H1 (cell line): ENCODE data around the gene TMA7. TPM values are rescaled to one million over a fixed set of nuclear protein-coding genes. Genes with fewer than 3 reads are reported as not detected.
A peak's percentile ranks its signal among the peaks of the same experiment; 100 is the strongest.

Experiments
- CTCF ChIA-PET: fragments of 300-600 bp; sonication (Branson Sonifier 250); formaldehyde crosslinking; loops from one replicate; lab custom pipeline; 2021; ENCODE audit not compliant: partially characterized antibody; lab: Charles Lee
- POLR2A ChIA-PET: fragments of 300-600 bp; sonication (Branson Sonifier 250); formaldehyde crosslinking; loops from one replicate; lab custom pipeline; 2021; ENCODE audit warnings: inconsistent platforms; ENCODE audit not compliant: partially characterized antibody; lab: Charles Lee
- DNase-seq, 2 experiments: peaks; one replicate each; pipeline versions ENCODE4 v3.0.0 to v3.0.0-alpha.2; 2010 to 2022; ENCODE audit warnings: low spot score in 2 of 2, low read depth in 1 of 2, mixed read lengths in 1 of 2
- FAIRE-seq: peaks from 2 replicates; lab custom pipeline; 2011; peaks lifted over from hg19 to GRCh38; lab: Jason Lieb, UNC
- H2AFZ ChIP-seq: 2 replicates; pipeline ENCODE4 v1.8.1; 2012; ENCODE audit warnings: low read length, inconsistent platforms
- H2AK5ac ChIP-seq: 2 replicates; pipeline ENCODE4 v1.6.1; 2013; ENCODE audit warnings: low read depth, low read length
- H2BK120ac ChIP-seq: replicated peaks from 2 replicates; pipeline ENCODE3; 2013; ENCODE audit warnings: low read depth, low read length, inconsistent platforms
- H2BK12ac ChIP-seq: 2 replicates; pipeline ENCODE4 v1.6.1; 2013; ENCODE audit warnings: low read depth, low read length
- H2BK15ac ChIP-seq: 2 replicates; pipeline ENCODE4 v1.6.1; 2013; ENCODE audit warnings: low read length
- H2BK20ac ChIP-seq: 2 replicates; pipeline ENCODE4 v1.6.1; 2013; ENCODE audit warnings: low read length
- H2BK5ac ChIP-seq: 2 replicates; pipeline ENCODE4 v1.6.1; 2013; ENCODE audit warnings: low read depth, low read length
- H3K14ac ChIP-seq: 2 replicates; pipeline ENCODE4 v1.6.1; 2013; ENCODE audit warnings: inconsistent platforms; ENCODE audit not compliant: insufficient read length
- H3K18ac ChIP-seq: 2 replicates; pipeline ENCODE4 v1.6.1; 2013; ENCODE audit warnings: low read length; ENCODE audit errors: extremely low read depth
- H3K23ac ChIP-seq: 2 replicates; pipeline ENCODE4 v1.6.1; 2013; ENCODE audit warnings: inconsistent platforms; ENCODE audit not compliant: insufficient read length
- H3K23me2 ChIP-seq: 2 replicates; pipeline ENCODE4 v1.6.1; 2013; ENCODE audit warnings: low read depth, low read length
- H3K27ac ChIP-seq: 2 replicates; pipeline ENCODE4 v1.6.1; 2011; ENCODE audit warnings: low read depth, low read length, inconsistent platforms
- H3K27me3 ChIP-seq, 4 experiments: replicated peaks in 1 of 4; 1 replicate in 1 of 4; 2 replicates in 3 of 4; pipeline versions ENCODE4 v1.6.1 to v1.8.1; 2011 to 2013; ENCODE audit warnings: low read length in 3 of 4, mild to moderate bottlenecking in 3 of 4, inconsistent platforms in 2 of 4, mixed read lengths in 2 of 4, moderate library complexity in 1 of 4; ENCODE audit not compliant: control insufficient read depth in 3 of 4, insufficient read depth in 3 of 4; ENCODE audit errors: extremely low read depth in 1 of 4
- H3K36me3 ChIP-seq, 4 experiments: 2 replicates each; pipeline versions ENCODE4 v1.6.1 to v1.8.1; 2011 to 2013; ENCODE audit warnings: mild to moderate bottlenecking in 4 of 4, low read length in 3 of 4, moderate library complexity in 2 of 4, control low read depth in 1 of 4, inconsistent platforms in 1 of 4; ENCODE audit not compliant: insufficient read depth in 4 of 4, control insufficient read depth in 2 of 4
- H3K4ac ChIP-seq: replicated peaks from 2 replicates; pipeline ENCODE3; 2013; ENCODE audit warnings: low read length, low read depth, mixed read lengths, inconsistent platforms; ENCODE audit not compliant: insufficient read length
- H3K4me1 ChIP-seq, 4 experiments: replicated peaks in 1 of 4; 1 replicate in 1 of 4; 2 replicates in 3 of 4; pipeline versions ENCODE4 v1.6.1 to v1.8.1; 2011 to 2013; ENCODE audit warnings: low read length in 3 of 4, inconsistent platforms in 2 of 4, mixed read lengths in 1 of 4; ENCODE audit not compliant: insufficient read depth in 4 of 4, control insufficient read depth in 3 of 4
- H3K4me2 ChIP-seq, 2 experiments: 2 replicates each; pipeline versions ENCODE4 v1.6.1 to v1.8.1; 2011 to 2013; ENCODE audit warnings: low read depth in 2 of 2, low read length in 2 of 2, control low read depth in 1 of 2, inconsistent platforms in 1 of 2, mild to moderate bottlenecking in 1 of 2; ENCODE audit not compliant: insufficient read depth in 1 of 2
- H3K4me3 ChIP-seq, 4 experiments: fragments of 200-600, 300-600 bp in 1 of 4; sonication (generic), shearing (Covaris generic), sonication (Bioruptor Twin) in 1 of 4; 2 replicates each; pipeline versions ENCODE4 v1.5.1 to v1.8.1; 2011 to 2016; ENCODE audit warnings: low read length in 4 of 4, low read depth in 3 of 4, control low read depth in 2 of 4, inconsistent platforms in 2 of 4, mild to moderate bottlenecking in 2 of 4, mixed read lengths in 1 of 4, moderate library complexity in 1 of 4; ENCODE audit not compliant: insufficient read depth in 2 of 4; ENCODE audit errors: extremely low read depth in 1 of 4
- H3K56ac ChIP-seq: replicated peaks from 2 replicates; pipeline ENCODE3; 2013; ENCODE audit warnings: low read depth, mild to moderate bottlenecking, mixed read lengths, low read length, inconsistent platforms; ENCODE audit not compliant: insufficient read length
- H3K79me1 ChIP-seq: 2 replicates; pipeline ENCODE4 v1.6.1; 2013; ENCODE audit warnings: low read depth, low read length, control low read depth
- H3K79me2 ChIP-seq, 2 experiments: 2 replicates each; pipeline versions ENCODE4 v1.6.1 to v1.8.1; 2012 to 2013; ENCODE audit warnings: low read length in 2 of 2, mild to moderate bottlenecking in 2 of 2, inconsistent platforms in 1 of 2; ENCODE audit not compliant: insufficient read depth in 2 of 2, control insufficient read depth in 1 of 2
- H3K9ac ChIP-seq, 4 experiments: replicated peaks in 1 of 4; 1 replicate in 1 of 4; 2 replicates in 3 of 4; pipeline versions ENCODE4 v1.6.1 to v1.8.1; 2011 to 2013; ENCODE audit warnings: low read depth in 3 of 4, low read length in 3 of 4, control low read depth in 2 of 4, mild to moderate bottlenecking in 2 of 4, moderate library complexity in 2 of 4, inconsistent platforms in 1 of 4; ENCODE audit errors: extremely low read depth in 1 of 4
- H3K9me3 ChIP-seq, 2 experiments: 2 replicates each; pipeline versions ENCODE4 v1.6.1 to v1.8.1; 2012 to 2013; ENCODE audit warnings: mild to moderate bottlenecking in 2 of 2, moderate library complexity in 2 of 2, control low read depth in 1 of 2, inconsistent platforms in 1 of 2, low read depth in 1 of 2, low read length in 1 of 2, mixed read lengths in 1 of 2; ENCODE audit not compliant: insufficient read depth in 2 of 2
- H4K20me1 ChIP-seq, 2 experiments: replicated peaks in 1 of 2; 2 replicates each; pipeline versions ENCODE3 to v1.8.1; 2011 to 2013; ENCODE audit warnings: inconsistent platforms in 2 of 2, low read length in 2 of 2, mild to moderate bottlenecking in 1 of 2; ENCODE audit not compliant: insufficient read depth in 2 of 2, control insufficient read depth in 1 of 2
- H4K5ac ChIP-seq: 2 replicates; pipeline ENCODE4 v1.6.1; 2013; ENCODE audit warnings: low read length, low read depth, mixed read lengths, inconsistent platforms; ENCODE audit not compliant: insufficient read length
- H4K8ac ChIP-seq: 2 replicates; pipeline ENCODE4 v1.8.0; 2013; ENCODE audit warnings: mild to moderate bottlenecking, moderate library complexity, low read length, inconsistent platforms; ENCODE audit not compliant: insufficient read depth; ENCODE audit errors: extremely low read depth
- H4K91ac ChIP-seq: replicated peaks from 2 replicates; pipeline ENCODE3; 2013; ENCODE audit warnings: low read length, mixed read lengths, inconsistent platforms; ENCODE audit not compliant: insufficient read length
- BCL11A ChIP-seq, 2 experiments: IDR thresholded peaks; one replicate each; pipeline ENCODE4 v1.6.1; 2011; ENCODE audit warnings: low read depth in 2 of 2, low read length in 2 of 2, mild to moderate bottlenecking in 2 of 2
- CHD2 ChIP-seq: IDR thresholded peaks from 2 replicates; pipeline ENCODE4 v1.6.1; 2012; ENCODE audit warnings: low read length, improper control_type of control experiment
- E2F6 ChIP-seq: IDR thresholded peaks from 2 replicates; pipeline ENCODE4 v1.6.1; 2012; ENCODE audit warnings: inconsistent platforms
- FOSL1 ChIP-seq: IDR thresholded peaks from 2 replicates; pipeline ENCODE4 v1.6.1; 2011; ENCODE audit warnings: mild to moderate bottlenecking, low read depth, low read length, moderate library complexity; ENCODE audit not compliant: insufficient read depth
- GTF2F1 ChIP-seq: IDR thresholded peaks from 2 replicates; pipeline ENCODE4 v1.6.1; 2012; ENCODE audit warnings: low read depth, low read length, improper control_type of control experiment, borderline replicate concordance
- KDM4A ChIP-seq: IDR thresholded peaks from one replicate; pipeline ENCODE4 v1.7.1; 2012; ENCODE audit warnings: low read depth, mild to moderate bottlenecking, moderate library complexity, low read length, inconsistent platforms; ENCODE audit not compliant: severe bottlenecking
- SAP30 ChIP-seq: fragments of 300-600 bp; sonication (generic); IDR thresholded peaks from 2 replicates; pipeline ENCODE4 v1.7.1; 2012; ENCODE audit warnings: low read length, moderate library complexity, mild to moderate bottlenecking, inconsistent platforms; ENCODE audit not compliant: insufficient read depth, insufficient replicate concordance
- SIRT6 ChIP-seq: IDR thresholded peaks from one replicate; pipeline ENCODE4 v1.7.1; 2012; ENCODE audit warnings: low read length, inconsistent platforms
- SP4 ChIP-seq: IDR thresholded peaks from 2 replicates; pipeline ENCODE4 v1.6.1; 2012; ENCODE audit warnings: low read length, inconsistent platforms
- WGBS, 2 experiments: shearing (Covaris generic) in 1 of 2; methylation state at CpG; one replicate each; pipeline versions ENCODE4 v1.1.6 to v1.1.7; 2013 to 2015; ENCODE audit warnings: low lambda C conversion rate in 2 of 2, mixed read lengths in 2 of 2, inconsistent platforms in 1 of 2, low coverage in 1 of 2, missing lambda C conversion rate in 1 of 2; ENCODE audit not compliant: insufficient replicate concordance in 2 of 2, insufficient coverage in 1 of 2, insufficient read length in 1 of 2; ENCODE audit errors: extremely low coverage in 1 of 2, missing lambda C conversion rate in 1 of 2; 5-methylcytosine and 5-hydroxymethylcytosine counted together
- polyA plus RNA-seq, 7 experiments: library from polyadenylated mRNA; depleted of rRNA in 3 of 7; stranded (reverse) in 5 of 7; unstranded in 2 of 7; fragments of >200 nt in 5 of 7; fragments of 200-250 nt in 2 of 7; gene quantifications; 1 replicate in 5 of 7; 2 replicates in 1 of 7; 4 replicates in 1 of 7; pipeline versions ENCODE4 v1.2.1 to v1.2.3, GENCODE V29; 2011 to 2013; ENCODE audit warnings: missing spikeins in 2 of 7, mixed read lengths in 2 of 7
- total RNA-seq: library from RNA; stranded (reverse); fragmentation: NEBNext Ultra II Directional; extraction: Animal tissue kit (Norgen Biotek cat#: 25700); gene quantifications from 2 replicates; pipeline ENCODE4 v1.2.1, GENCODE V29; 2021

The TMA7 gene
- total and polyA plus RNA-seq, 2 of the 8 experiments (the other 6 are each of a cell fraction or from before 2014, with no cell fraction given), result 138 to 305 TPM

- H4K91ac ChIP-seq, result no peak overlapping the region
- no peak overlapping the region for H3K23ac ChIP-seq
- no peaks in the 10 kb centered on the region for H3K9me3 ChIP-seq
- TF ChIP-seq FOSL1 (no peak), SP4 (no peak), BCL11A (IDR thresholded peaks at IDR 0.05; ENCODE audit: low read depth in 2 of 2, low read length in 2 of 2) (no peak), KDM4A (no peak), CHD2 (no peak), E2F6 (no peak), SIRT6 (no peak), SAP30 (no peak), GTF2F1 (no peak)
- H2BK20ac ChIP-seq, result 0 out of 2 replicates have a peak overlapping the region, but pooled peaks have one; percentile 32
- POLR2A ChIA-PET, result interaction anchor here (0.6 to 31.5 kb wide), 15 partner anchors 8 to 233 kb away, joined by 3 to 650 read pairs (median 3); partner anchors contain the start of genes ATRIP, CCDC51, FBXW12 and TMA7
- peak overlapping the region; percentile 90; the same call in 1 of the 2 replicates for H2AK5ac ChIP-seq
- 90% methylated on average over 8 of the region's 8 CpGs; no CpG with 5 or more reads in 1 of the 2 experiments for WGBS, 2 experiments
- FAIRE-seq (no peak), DNase-seq (no peak)
- no peak overlapping the region for H4K5ac ChIP-seq
- H2BK12ac ChIP-seq, result 0 out of 2 replicates have a peak overlapping the region, but pooled peaks have one; percentile 39
- CTCF ChIA-PET, result interaction anchor here (0.9 to 5.4 kb wide), 4 partner anchors 9 to 152 kb away, joined by 3 to 34 read pairs (median 20); no protein-coding TSS in a partner anchor
- no peak overlapping the region for H2AFZ ChIP-seq
- peak overlapping the region; percentile 91 to 98 for H3K4me2 ChIP-seq
- no peak overlapping the region for H3K14ac ChIP-seq
- H3K79me2 ChIP-seq, result peaks cover 32 to 76% of the 10 kb centered on the region in 2 experiments
- H2BK120ac ChIP-seq, result no peak overlapping the region
- H3K79me1 ChIP-seq, result peaks cover 44% of the 10 kb centered on the region
- peaks cover 14 to 33% of the 10 kb centered on the region in 2 experiments for H4K20me1 ChIP-seq
- H2BK15ac ChIP-seq, result no peak overlapping the region
- H3K27me3 ChIP-seq, result no peaks in the 10 kb centered on the region
- H3K56ac ChIP-seq, result no peak overlapping the region
- H3K27ac ChIP-seq, result no peak overlapping the region
- 0 out of 2 replicates have a peak overlapping the region, but pooled peaks have one; percentile 4 for H3K18ac ChIP-seq
- H3K4me1 ChIP-seq, result peaks cover 7 to 40% (median 20%) of the 10 kb centered on the region in 4 experiments
- peak overlapping the region in 1 of 4 experiments; percentile 22; a peak in 2 of 7 replicates for H3K9ac ChIP-seq
- no peak overlapping the region for H4K8ac ChIP-seq
- peaks cover 13% of the 10 kb centered on the region for H3K23me2 ChIP-seq
- no peak overlapping the region for H3K4ac ChIP-seq
- H2BK5ac ChIP-seq, result peak overlapping the region; percentile 82
- peaks cover 5 to 10% (median 7%) of the 10 kb centered on the region in 4 experiments; a peak in 6 of 8 replicates for H3K36me3 ChIP-seq
- peak overlapping the region in 2 of 4 experiments; percentile 75 to 85; a peak in 4 of 8 replicates for H3K4me3 ChIP-seq
Measured at GRCh38 chr3:48426944-48427629, 13.0 kb upstream of the TMA7 start.
